Jurkat, Clone E6-1 (cell line): ENCODE measurements around the gene ADSL.
A peak's percentile ranks its signal among the peaks of the same experiment; 100 is the strongest.

Experiments used
- DNase-seq: peaks from one replicate; pipeline ENCODE4 v3.0.0-alpha.2; 2011; ENCODE audit warnings: low read depth, low spot score
- H3K4me3 ChIP-seq: 2 replicates; pipeline ENCODE4 v1.5.1; 2011; ENCODE audit warnings: mild to moderate bottlenecking, low read length, control low read depth, moderate library complexity

The ADSL gene

GRCh38 chr22:40325315-40325714 is 21.0 kb upstream of the ADSL start:
- peak; percentile 61 for DNase-seq
- H3K4me3 ChIP-seq, result no peak overlapping the region

DNA sequence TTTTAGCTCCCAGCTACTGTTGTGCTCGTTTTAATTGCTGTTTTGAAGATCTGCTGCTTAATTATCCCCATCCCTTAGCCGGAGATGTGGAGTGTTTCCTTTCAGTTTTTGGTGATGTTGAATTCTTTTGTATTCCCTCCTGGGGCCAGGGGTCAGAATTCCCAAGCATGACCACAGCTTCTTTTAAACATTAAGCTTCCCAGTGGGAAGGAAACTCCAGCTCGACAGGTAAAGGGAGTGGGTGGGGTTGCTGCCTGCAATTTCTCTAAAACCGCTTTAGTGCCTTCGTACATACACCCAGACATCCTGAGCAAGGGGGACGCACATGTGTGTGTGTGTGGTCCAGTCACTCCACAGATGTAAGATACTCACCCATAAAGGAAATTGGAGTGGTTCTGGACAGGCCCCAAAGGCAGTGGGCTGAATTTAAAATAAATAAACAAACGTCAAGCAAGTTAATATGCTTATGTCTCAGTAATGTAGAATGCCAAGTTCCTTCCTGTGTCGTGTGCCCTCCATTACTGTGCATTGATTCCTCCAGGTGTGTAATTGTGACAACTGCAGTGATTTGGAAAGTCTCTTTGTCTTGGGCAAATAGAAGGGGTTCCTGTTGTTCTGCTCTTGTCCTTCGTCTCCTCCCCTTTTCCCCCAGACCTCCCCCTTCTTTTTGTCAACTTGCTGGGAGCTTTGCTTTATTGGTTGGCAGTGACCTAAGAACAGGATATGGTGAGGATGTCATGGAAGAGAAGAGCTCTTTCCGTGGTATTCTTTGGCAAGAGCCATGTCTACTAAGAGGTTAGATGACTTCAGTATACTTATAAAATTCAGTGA is 19.2 kb upstream of the ADSL start:
- DNase-seq, result peak; percentile 56
- H3K4me3 ChIP-seq, result no peak overlapping the region

GRCh38 chr22:40328546-40329456 is 17.5 kb upstream of the ADSL start:
- no peak overlapping the region for H3K4me3 ChIP-seq
- peak; percentile 78 for DNase-seq

GRCh38 chr22:40329466-40329865 is 16.8 kb upstream of the ADSL start:
- no peak for DNase-seq
- no peak overlapping the region for H3K4me3 ChIP-seq

DNA sequence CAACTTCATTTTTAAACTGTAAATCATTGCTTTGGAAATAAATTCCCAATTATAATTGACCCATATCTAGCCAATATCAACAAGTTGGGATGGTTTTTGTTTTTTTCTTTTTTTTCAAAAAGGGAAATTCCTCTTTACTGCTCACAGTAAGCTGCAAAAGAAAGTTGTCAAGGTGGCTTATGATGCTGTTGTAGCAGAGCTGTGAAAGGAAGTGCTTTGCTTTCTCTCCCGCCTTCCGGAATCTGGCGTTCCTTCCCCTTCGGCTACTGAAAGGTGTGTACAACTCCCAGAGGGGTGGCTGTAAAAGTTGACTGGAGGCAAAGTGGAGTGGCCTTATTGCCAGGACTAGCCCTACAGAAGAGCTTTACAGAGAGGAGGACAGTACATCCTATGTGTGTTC is 16.2 kb upstream of the ADSL start:
- no peak for DNase-seq
- no peak overlapping the region for H3K4me3 ChIP-seq

DNA sequence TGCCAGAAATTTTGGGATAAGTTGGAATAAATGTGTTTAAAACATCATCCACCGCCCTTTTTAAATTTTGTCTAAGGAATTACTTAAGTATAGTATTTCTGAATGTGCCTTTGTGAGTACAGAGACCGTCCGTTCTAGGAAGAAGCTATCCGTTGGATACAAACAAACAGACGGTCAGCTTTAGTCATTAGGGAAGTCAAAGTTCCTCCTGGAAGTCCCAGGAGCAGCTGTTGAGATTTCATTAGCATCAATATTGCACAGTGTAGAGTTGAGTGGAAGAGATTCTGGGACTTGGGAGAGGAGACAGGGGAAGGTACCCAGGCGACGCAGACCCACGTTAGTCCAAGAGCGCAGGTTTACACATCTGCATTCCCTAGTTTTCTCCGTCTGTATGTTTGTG is 15.7 kb upstream of the ADSL start:
- no peak overlapping the region for H3K4me3 ChIP-seq
- no peak for DNase-seq

- H3K4me3 ChIP-seq, result no peak overlapping the region
- DNase-seq, result no peak
Observed at GRCh38 chr22:40331706-40332105, 14.6 kb upstream of the ADSL start.

GRCh38 chr22:40332319-40332781 is 13.9 kb upstream of the ADSL start:
- DNase-seq, result no peak
- no peak overlapping the region for H3K4me3 ChIP-seq

DNA sequence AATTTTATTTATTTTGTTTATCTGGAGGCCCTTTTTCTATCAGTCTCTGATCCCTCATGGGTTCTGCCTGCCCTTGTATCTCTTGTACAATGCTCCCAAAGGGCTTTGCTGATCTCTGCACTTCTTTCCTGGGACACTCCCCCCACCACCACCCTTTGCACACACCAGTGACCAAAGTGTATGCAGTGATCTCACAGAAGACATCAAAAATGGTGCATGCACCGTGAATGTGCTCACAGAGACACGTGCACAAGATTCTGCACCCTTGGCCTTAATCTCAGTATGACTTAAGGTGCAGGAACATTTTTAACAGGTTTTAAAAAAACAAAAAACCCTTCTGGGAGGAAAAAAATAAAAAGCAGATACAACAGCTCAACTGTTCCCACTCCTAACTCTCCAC is 12.2 kb upstream of the ADSL start:
- DNase-seq, result no peak
- no peak overlapping the region for H3K4me3 ChIP-seq

- H3K4me3 ChIP-seq, result no peak overlapping the region; the same call in 1 of the 2 replicates
- DNase-seq, result peak; percentile 92
Observed at GRCh38 chr22:40334899-40335298, 11.4 kb upstream of the ADSL start.

DNA sequence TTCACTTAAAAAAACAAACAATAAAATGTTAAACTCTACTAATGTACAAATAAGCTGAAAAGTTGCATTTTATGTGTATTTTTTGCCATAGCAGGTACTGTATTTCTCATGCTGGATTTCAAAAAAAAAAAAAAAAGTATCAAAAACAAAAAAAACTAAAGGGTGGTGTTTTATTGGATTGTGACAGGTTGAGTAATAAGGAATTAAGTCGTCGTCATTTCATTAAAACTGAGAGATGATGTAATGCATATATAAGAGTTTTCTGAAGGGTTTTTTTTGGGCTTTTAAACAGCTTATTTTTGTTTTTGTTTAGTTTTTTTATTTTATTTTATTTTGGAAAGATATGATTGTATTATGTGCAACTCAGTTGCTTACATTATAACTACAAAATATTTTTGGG is 10.9 kb upstream of the ADSL start:
- DNase-seq, result no peak
- no peak overlapping the region for H3K4me3 ChIP-seq

- no peak for DNase-seq
- H3K4me3 ChIP-seq, result no peak overlapping the region
Observed at GRCh38 chr22:40340044-40340443, 6.3 kb upstream of the ADSL start.

DNA sequence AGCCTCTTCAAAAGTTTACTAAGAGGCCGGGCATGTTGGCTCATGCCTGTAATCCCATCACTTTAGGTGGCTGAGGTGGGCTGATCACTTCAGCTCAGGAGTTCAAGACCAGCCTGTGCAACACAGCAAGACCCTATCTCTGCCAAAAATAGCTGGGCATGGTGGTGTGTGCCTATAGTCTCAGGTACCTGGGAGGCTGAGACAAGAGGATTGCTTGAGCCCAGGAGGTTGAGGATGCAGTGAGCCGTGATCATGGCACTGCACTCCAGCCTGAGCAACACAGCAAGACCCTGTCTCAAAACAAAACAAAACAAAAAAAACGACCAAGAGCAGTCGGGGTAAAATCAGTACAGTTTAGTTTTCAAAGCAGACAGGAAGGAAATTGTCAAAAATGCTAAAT is 4.7 kb upstream of the ADSL start:
- no peak for DNase-seq
- no peak overlapping the region for H3K4me3 ChIP-seq

DNA sequence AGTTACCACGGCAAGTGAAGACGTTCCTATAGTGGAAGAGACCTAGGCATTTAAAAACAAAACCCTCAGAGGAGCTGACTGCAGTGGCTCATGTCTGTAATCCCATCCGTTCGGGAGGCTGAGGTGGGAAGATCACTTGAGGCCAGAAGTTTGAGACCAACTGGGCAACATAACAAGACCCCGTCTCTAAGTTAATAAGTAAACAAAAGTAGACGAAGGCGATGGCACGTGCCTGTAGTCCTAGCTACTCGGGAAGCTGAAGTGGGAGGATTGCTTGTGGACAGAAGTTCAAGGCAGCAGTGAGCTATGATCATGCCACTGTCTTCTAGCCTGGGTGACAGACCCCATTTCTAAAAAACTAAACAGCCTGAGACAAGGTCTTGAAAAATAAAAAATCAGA is 3.8 kb upstream of the ADSL start:
- DNase-seq, result no peak
- no peak overlapping the region for H3K4me3 ChIP-seq

DNA sequence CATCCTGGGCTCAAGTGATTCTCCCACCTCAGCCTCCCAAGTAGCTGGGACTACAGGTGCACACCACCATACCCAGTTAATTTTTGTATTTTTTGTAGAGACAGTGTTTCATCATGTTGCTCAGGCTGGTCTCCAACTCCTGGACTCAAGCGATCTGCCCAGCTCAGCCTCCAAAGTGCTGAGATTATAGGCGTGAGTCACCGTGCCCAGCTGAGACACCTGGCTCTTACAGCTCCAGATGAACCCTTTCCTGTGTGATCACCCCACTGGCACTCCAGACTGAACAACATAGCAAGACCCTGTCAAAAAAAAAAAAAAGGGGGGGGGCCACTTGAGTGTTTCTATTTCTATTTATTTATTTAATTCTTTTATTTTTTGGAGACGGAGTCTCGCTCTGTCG is 1.0 kb upstream of the ADSL start:
- no peak for DNase-seq
- peak overlapping the region; percentile 96 for H3K4me3 ChIP-seq

GRCh38 chr22:40345815-40346184 is 500 bp upstream of the ADSL start:
- H3K4me3 ChIP-seq, result peak overlapping the region; percentile 96
- no peak for DNase-seq

DNA sequence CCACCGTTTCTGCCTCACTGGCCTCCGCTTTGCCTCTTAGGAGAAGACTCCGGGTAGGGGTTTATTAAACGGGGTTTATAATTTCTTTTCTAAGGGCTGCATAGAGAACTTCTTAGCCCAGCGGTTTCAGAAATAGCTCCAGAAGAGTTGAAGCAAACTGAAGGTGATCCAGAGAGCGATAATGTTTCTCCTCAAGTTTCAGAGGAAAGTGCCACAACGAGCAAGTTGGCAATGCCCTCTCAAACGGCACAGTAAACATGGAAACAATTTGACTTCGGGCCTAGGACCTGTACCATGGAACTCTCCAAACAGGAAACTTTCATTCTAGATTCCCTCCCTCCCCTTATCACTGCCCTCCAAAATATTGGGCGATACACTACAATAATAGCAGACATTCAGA is 1.0 kb downstream of the ADSL start:
- H3K4me3 ChIP-seq, result peak overlapping the region; percentile 96
- DNase-seq, result no peak

- DNase-seq, result peak; percentile 66
- peak overlapping the region; percentile 96 for H3K4me3 ChIP-seq
Observed at GRCh38 chr22:40348025-40348658, 1.8 kb downstream of the ADSL start.

- DNase-seq, result no peak
- no peak overlapping the region for H3K4me3 ChIP-seq
Observed at GRCh38 chr22:40352763-40353162, 6.5 kb downstream of the ADSL start.

GRCh38 chr22:40361100-40361499 is 14.8 kb downstream of the ADSL start:
- DNase-seq, result no peak
- no peak overlapping the region for H3K4me3 ChIP-seq
